GM23338 (cell line): ENCODE results near the gene TRAF2. TPM values are rescaled to one million over a fixed set of nuclear protein-coding genes. Genes with fewer than 3 reads are reported as not detected.

Source experiments
- ATAC-seq: fragments of 200-7000 bp; cut with Tn5 transposase; 3 replicates; pipeline ENCODE4 v1.9.1; 2020
- DNase-seq: peaks from one replicate; pipeline ENCODE4 v3.0.0-alpha.2; 2015; ENCODE audit warnings: low spot score
- H2AFZ ChIP-seq: fragments of 200-600 bp; sonication (generic); 2 replicates; pipeline ENCODE4 v1.8.0; 2016; ENCODE audit warnings: antibody characterized with exemption, mild to moderate bottlenecking, moderate library complexity
- H3F3A ChIP-seq: fragments of 200-600 bp; sonication (generic); replicated peaks from 2 replicates; pipeline ENCODE4 v1.8.0; 2017; ENCODE audit warnings: antibody characterized with exemption, mixed run types, low read depth
- H3K27ac ChIP-seq: fragments of 200-600 bp; sonication (generic); 2 replicates; pipeline ENCODE4 v1.6.1; 2016; ENCODE audit warnings: low read depth
- H3K27me3 ChIP-seq: fragments of 200-600 bp; sonication (generic); 2 replicates; pipeline ENCODE4 v1.8.0; 2016; ENCODE audit warnings: mild to moderate bottlenecking, mixed run types, moderate library complexity; ENCODE audit not compliant: insufficient read depth
- H3K36me3 ChIP-seq: fragments of 200-600 bp; sonication (generic); 2 replicates; pipeline ENCODE4 v1.8.0; 2016; ENCODE audit warnings: mild to moderate bottlenecking; ENCODE audit not compliant: insufficient read depth
- H3K4me1 ChIP-seq: fragments of 200-600 bp; sonication (generic); 2 replicates; pipeline ENCODE4 v1.8.0; 2016; ENCODE audit warnings: mild to moderate bottlenecking, moderate library complexity; ENCODE audit not compliant: insufficient read depth
- H3K4me2 ChIP-seq: fragments of 200-600 bp; sonication (generic); 2 replicates; pipeline ENCODE4 v1.7.1; 2017; ENCODE audit warnings: mixed run types
- H3K4me3 ChIP-seq: fragments of 200-600 bp; sonication (generic); 2 replicates; pipeline ENCODE4 v1.6.1; 2016; ENCODE audit warnings: mixed run types
- H3K79me2 ChIP-seq: fragments of 200-600 bp; sonication (generic); replicated peaks from 2 replicates; pipeline ENCODE4 v1.8.0; 2017; ENCODE audit warnings: mild to moderate bottlenecking; ENCODE audit not compliant: insufficient read depth
- H3K9me2 ChIP-seq: fragments of 200-600 bp; sonication (generic); 2 replicates; pipeline ENCODE4 v1.8.0; 2017; ENCODE audit not compliant: insufficient read depth
- H4K20me1 ChIP-seq: fragments of 200-600 bp; sonication (generic); replicated peaks from 2 replicates; pipeline ENCODE4 v1.8.0; 2017; ENCODE audit warnings: mild to moderate bottlenecking; ENCODE audit not compliant: insufficient read depth
- H3K27ac Mint-ChIP-seq: 2 replicates; pipeline ENCODE4 v1.8.0; 2020; ENCODE audit warnings: inconsistent platforms, mild to moderate bottlenecking, moderate library complexity, mixed read lengths
- H3K27me3 Mint-ChIP-seq: 3 replicates; pipeline ENCODE4 v1.8.0; 2022; ENCODE audit warnings: low read depth, mild to moderate bottlenecking, moderate library complexity, mixed read lengths, inconsistent platforms; ENCODE audit not compliant: insufficient read depth, poor library complexity
- H3K36me3 Mint-ChIP-seq: 3 replicates; pipeline ENCODE4 v1.8.0; 2021; ENCODE audit warnings: low read depth, mild to moderate bottlenecking, inconsistent platforms, moderate library complexity, mixed read lengths
- H3K4me1 Mint-ChIP-seq: 3 replicates; pipeline ENCODE4 v1.8.0; 2020; ENCODE audit warnings: mild to moderate bottlenecking, inconsistent platforms, mixed read lengths
- H3K4me3 Mint-ChIP-seq: 3 replicates; pipeline ENCODE4 v1.8.0; 2021; ENCODE audit warnings: moderate library complexity, mild to moderate bottlenecking, inconsistent platforms, mixed read lengths
- H3K9me3 Mint-ChIP-seq: 3 replicates; pipeline ENCODE4 v1.8.0; 2020; ENCODE audit warnings: moderate library complexity, mild to moderate bottlenecking, inconsistent platforms, mixed read lengths
- REST ChIP-seq: IDR thresholded peaks from one replicate; pipeline ENCODE4 v1.6.1; 2018; ENCODE audit warnings: antibody characterized with exemption; ENCODE audit not compliant: unreplicated experiment
- STAT1 ChIP-seq: IDR thresholded peaks from one replicate; pipeline ENCODE4 v1.6.1; 2016; ENCODE audit warnings: antibody characterized with exemption; ENCODE audit not compliant: unreplicated experiment
- ZNF114 ChIP-seq: fragments of 250-450 bp; sonication (Bioruptor Pico); IDR thresholded peaks from 2 replicates; pipeline ENCODE4 v1.5.0; 2020; ENCODE audit warnings: mild to moderate bottlenecking, moderate library complexity
- polyA plus RNA-seq: library from polyadenylated mRNA; unstranded; fragments of >200 nt; fragmentation: Nextera tagmentation; extraction: Ambion mirVana; gene quantifications from 2 replicates; pipeline ENCODE4 v1.2.1, GENCODE V29; 2016
- total RNA-seq: library from RNA; depleted of rRNA; stranded (reverse); fragments of >200 nt; shearing (Covaris generic); gene quantifications from 2 replicates; pipeline ENCODE4 v1.2.3, GENCODE V29; 2014

TRAF2 gene
- total and polyA plus RNA-seq, 2 experiments from 2014 or later = 25.4 to 39.9 TPM

GRCh38 chr9:136955943-136956335 is 69.6 kb downstream of the TRAF2 start:
- no peaks in the 10 kb centered on the region; the same call in 1 of the 2 replicates for H3K4me1 ChIP-seq
- no peaks in the 10 kb centered on the region for H3F3A ChIP-seq
- H3K27me3 Mint-ChIP-seq = peaks cover 5% of the 10 kb centered on the region
- H3K4me3 Mint-ChIP-seq = no peak overlapping the region
- H3K27me3 ChIP-seq = no peaks in the 10 kb centered on the region
- H3K4me2 ChIP-seq = no peak overlapping the region
- H3K9me3 Mint-ChIP-seq = peaks cover 4% of the 10 kb centered on the region; the same call in 2 of the 3 replicates
- ATAC-seq (no peak), DNase-seq (no peak)
- H4K20me1 ChIP-seq = no peaks in the 10 kb centered on the region
- H3K4me3 ChIP-seq = no peak overlapping the region
- H3K36me3 ChIP-seq = no peaks in the 10 kb centered on the region
- H3K27ac ChIP-seq = no peak overlapping the region
- no peaks in the 10 kb centered on the region; the same call in 2 of the 3 replicates for H3K36me3 Mint-ChIP-seq
- H3K9me2 ChIP-seq = 0 out of 2 replicates have a peak, but pooled peaks cover 6% of the 10 kb centered on the region
- H3K27ac Mint-ChIP-seq = no peak overlapping the region
- H3K79me2 ChIP-seq = no peaks in the 10 kb centered on the region
- H2AFZ ChIP-seq = no peak overlapping the region
- no peak for TF ChIP-seq STAT1
- no peak for TF ChIP-seq REST
- no peak for TF ChIP-seq ZNF114
- no peaks in the 10 kb centered on the region; the same call in 2 of the 3 replicates for H3K4me1 Mint-ChIP-seq

GRCh38 chr9:136956604-136957003 is 70.3 kb downstream of the TRAF2 start:
- DNase-seq (no peak), ATAC-seq (no peak)
- Histone ChIP-seq H3K36me3 (no peaks in the 10 kb centered on the region), H3K4me3 (no peak overlapping the region), H3K4me1 (no peaks in the 10 kb centered on the region; the same call in 1 of the 2 replicates), H3K9me2 (0 out of 2 replicates have a peak, but pooled peaks cover 6% of the 10 kb centered on the region), H3F3A (no peaks in the 10 kb centered on the region), H2AFZ (no peak overlapping the region), H3K79me2 (no peaks in the 10 kb centered on the region), H3K4me2 (no peak overlapping the region), H3K27me3 (no peaks in the 10 kb centered on the region), H4K20me1 (no peaks in the 10 kb centered on the region), H3K27ac (no peak overlapping the region)
- no peak for TF ChIP-seq REST
- H3K27me3 Mint-ChIP-seq = peaks cover 6% of the 10 kb centered on the region
- H3K27ac Mint-ChIP-seq = no peak overlapping the region
- H3K4me3 Mint-ChIP-seq = no peak overlapping the region; the same call in 2 of the 3 replicates
- no peaks in the 10 kb centered on the region; the same call in 2 of the 3 replicates for H3K36me3 Mint-ChIP-seq
- H3K9me3 Mint-ChIP-seq = peaks cover 4% of the 10 kb centered on the region; the same call in 2 of the 3 replicates
- H3K4me1 Mint-ChIP-seq = no peaks in the 10 kb centered on the region; the same call in 2 of the 3 replicates
